GM12878 (cell line): Measurements from ENCODE around the gene DTX4. TPM values are rescaled to one million over a fixed set of nuclear protein-coding genes. Genes with fewer than 3 reads are reported as not detected.

Experiments
- ATAC-seq: fragments of 200-7000 bp; cut with Tn5 transposase; 3 replicates; pipeline ENCODE4 v1.9.1; 2020; ENCODE audit warnings: mild to moderate bottlenecking, moderate library complexity
- BruUV-seq: library from RNA; stranded (reverse); fragments of 400-500 nt; replicated peaks from 2 replicates; lab custom pipeline; 2021; lab: Mats Ljungman, UMichigan
- CTCF ChIA-PET: fragments of 300-600 bp; sonication (Branson Sonifier 250); formaldehyde crosslinking; extraction: SDS; loops from one replicate; lab custom pipeline; 2021; ENCODE audit warnings: inconsistent platforms; lab: Yijun Ruan, JAX
- POLR2A ChIA-PET: fragments of 350-600 bp; formaldehyde crosslinking; extraction: SDS; loops from one replicate; lab custom pipeline; 2021; ENCODE audit warnings: inconsistent platforms; lab: Charles Lee
- RAD21 ChIA-PET: fragments of 300-600 bp; sonication (Branson Sonifier 250); formaldehyde crosslinking; loops from one replicate; lab custom pipeline; 2023; ENCODE audit warnings: antibody characterized with exemption; ENCODE audit not compliant: unreplicated experiment; lab: Charles Lee
- SMC1A ChIA-PET: fragments of 300-600 bp; sonication (Branson Sonifier 250); formaldehyde crosslinking; loops from one replicate; lab custom pipeline; 2023; ENCODE audit not compliant: unreplicated experiment, uncharacterized antibody; lab: Charles Lee
- DNase-seq: peaks from one replicate; pipeline ENCODE4 v3.0.0-alpha.2; 2011; ENCODE audit warnings: low read depth, low spot score
- FAIRE-seq: peaks from 3 replicates; lab custom pipeline; 2011; peaks lifted over from hg19 to GRCh38; lab: Jason Lieb, UNC
- H2AFZ ChIP-seq: 2 replicates; pipeline ENCODE4 v1.6.0; 2011; ENCODE audit warnings: low read depth, low read length, control low read depth; ENCODE audit not compliant: control insufficient read depth
- H3K27ac ChIP-seq: 2 replicates; pipeline ENCODE4 v1.5.1; 2011; ENCODE audit warnings: control low read depth; ENCODE audit not compliant: control insufficient read depth, insufficient read depth
- H3K27me3 ChIP-seq, 2 experiments: replicated peaks in 1 of 2; 2 replicates each; pipeline versions ENCODE4 v1.6.0 to v1.6.1; 2011; ENCODE audit warnings: low read length in 1 of 2; ENCODE audit not compliant: control insufficient read depth in 2 of 2, insufficient read depth in 2 of 2
- H3K36me3 ChIP-seq, 2 experiments: 2 replicates each; pipeline ENCODE4 v1.5.1; 2011; ENCODE audit warnings: low read length in 1 of 2; ENCODE audit not compliant: control insufficient read depth in 2 of 2, insufficient read depth in 2 of 2
- H3K4me1 ChIP-seq: 2 replicates; pipeline ENCODE4 v1.6.1; 2011; ENCODE audit warnings: mild to moderate bottlenecking, low read length, moderate library complexity, mixed read lengths; ENCODE audit not compliant: control insufficient read depth, insufficient read depth
- H3K4me2 ChIP-seq: 2 replicates; pipeline ENCODE4 v1.6.0; 2011; ENCODE audit warnings: control low read depth; ENCODE audit not compliant: control insufficient read depth, insufficient read depth
- H3K4me3 ChIP-seq: fragments of 200-600 bp; sonication (generic); 2 replicates; pipeline ENCODE4 v1.5.1; 2016
- H3K79me2 ChIP-seq: 2 replicates; pipeline ENCODE4 v1.6.0; 2011; ENCODE audit warnings: low read length; ENCODE audit not compliant: control insufficient read depth, insufficient read depth
- H3K9ac ChIP-seq: 2 replicates; pipeline ENCODE4 v1.8.0; 2011; ENCODE audit warnings: low read length, control low read depth, mixed read lengths; ENCODE audit not compliant: control insufficient read depth, insufficient read depth
- H3K9me3 ChIP-seq: replicated peaks from 3 replicates; pipeline ENCODE4 v1.5.1; 2011; ENCODE audit warnings: mild to moderate bottlenecking, low read length; ENCODE audit not compliant: control insufficient read depth, insufficient read depth
- H4K20me1 ChIP-seq: 2 replicates; pipeline ENCODE4 v1.6.0; 2011; ENCODE audit not compliant: control insufficient read depth, insufficient read depth
- NRF1 ChIP-seq: conservative IDR thresholded peaks from 2 replicates; pipeline ENCODE4 v1.6.1; 2011; ENCODE audit warnings: mild to moderate bottlenecking, low read depth, low read length, improper control_type of control experiment
- POLR2A ChIP-seq: IDR thresholded peaks from 2 replicates; pipeline ENCODE4 v1.6.1; 2011; ENCODE audit warnings: low read depth, mild to moderate bottlenecking, low read length
- SMAD1 ChIP-seq: fragments of 450-650 bp; IDR thresholded peaks from 2 replicates; pipeline ENCODE4 v1.6.1; 2018; ENCODE audit warnings: mild to moderate bottlenecking, low read depth; ENCODE audit not compliant: partially characterized antibody
- SMARCA5 ChIP-seq: fragments of 450-650 bp; IDR thresholded peaks from 2 replicates; pipeline ENCODE4 v1.6.1; 2017; ENCODE audit warnings: mild to moderate bottlenecking
- SMC3 ChIP-seq: IDR thresholded peaks from 2 replicates; pipeline ENCODE4 v1.6.1; 2011; ENCODE audit warnings: low read length, improper control_type of control experiment, borderline replicate concordance
- SUPT20H ChIP-seq: IDR thresholded peaks from 2 replicates; pipeline ENCODE4 v1.6.1; 2011; ENCODE audit warnings: low read depth, mild to moderate bottlenecking, low read length, moderate library complexity, borderline replicate concordance; ENCODE audit not compliant: control insufficient read depth
- YY1 ChIP-seq: IDR thresholded peaks from 2 replicates; pipeline ENCODE4 v1.6.1; 2011; ENCODE audit warnings: low read depth, mild to moderate bottlenecking, low read length
- WGBS: methylation state at CpG from one replicate; pipeline ENCODE4 v1.1.6; 2016; ENCODE audit warnings: low lambda C conversion rate; ENCODE audit not compliant: insufficient replicate concordance, insufficient coverage; ENCODE audit errors: missing lambda C conversion rate; 5-methylcytosine and 5-hydroxymethylcytosine counted together
- in situ Hi-C: fragments of 300-500 bp; cut with MboI; formaldehyde crosslinking; loops from 9 replicates; pipeline ENCODE4 v1.14.3; 2018; ENCODE audit warnings: mixed read lengths
- intact Hi-C: fragments of 100-400 bp; cut with micrococcal nuclease; formaldehyde crosslinking; loops from one replicate; pipeline ENCODE4 v1.14.2; 2022; ENCODE audit not compliant: unreplicated experiment
- polyA plus RNA-seq, 11 experiments: library from polyadenylated mRNA; depleted of rRNA in 4 of 11; unstranded in 6 of 11; stranded (reverse) in 5 of 11; fragments of >200 nt; fragmentation: Nextera tagmentation in 4 of 11; fragmentation: Illumina TruSeq in 1 of 11; extraction: Ambion mirVana in 4 of 11; extraction: Trizol in 1 of 11; gene quantifications; 1 replicate in 1 of 11; 2 replicates in 10 of 11; pipeline versions ENCODE4 v1.2.1 to v1.2.3, GENCODE V29; 2011 to 2016; ENCODE audit warnings: inconsistent platforms in 2 of 11, missing spikeins in 2 of 11, low read depth in 1 of 11
- total RNA-seq, 4 experiments: library from RNA; depleted of rRNA in 3 of 4; stranded (reverse); fragments of >200 nt in 3 of 4; fragmentation: Illumina TruSeq in 1 of 4; extraction: Trizol in 1 of 4; gene quantifications; 2 replicates each; pipeline versions ENCODE4 v1.2.1 to v1.2.3, GENCODE V29; 2013 to 2021
- TF ChIP-seq, protein P1 (sequence below), 3 experiments: IDR thresholded peaks in 2 of 3; conservative IDR thresholded peaks in 1 of 3; 2 replicates each; pipeline ENCODE4 v1.5.1; 2011; ENCODE audit warnings: low read depth in 3 of 3, low read length in 3 of 3, mild to moderate bottlenecking in 3 of 3, control low read depth in 2 of 3, moderate library complexity in 2 of 3, inconsistent platforms in 1 of 3, mixed read lengths in 1 of 3; ENCODE audit not compliant: control insufficient read depth in 2 of 3, insufficient read depth in 1 of 3; ENCODE audit errors: extremely low read depth in 1 of 3
- TF ChIP-seq, protein P2 (sequence below): fragments of 450-650 bp; IDR thresholded peaks from 2 replicates; pipeline ENCODE4 v1.6.1; 2016; ENCODE audit warnings: mild to moderate bottlenecking

DTX4 gene
- total and polyA plus RNA-seq, 10 of the 15 experiments (the other 5 are each of a cell fraction or from before 2014, with no cell fraction given), result 3.8 to 25.8 (median 10.5) TPM

DNA sequence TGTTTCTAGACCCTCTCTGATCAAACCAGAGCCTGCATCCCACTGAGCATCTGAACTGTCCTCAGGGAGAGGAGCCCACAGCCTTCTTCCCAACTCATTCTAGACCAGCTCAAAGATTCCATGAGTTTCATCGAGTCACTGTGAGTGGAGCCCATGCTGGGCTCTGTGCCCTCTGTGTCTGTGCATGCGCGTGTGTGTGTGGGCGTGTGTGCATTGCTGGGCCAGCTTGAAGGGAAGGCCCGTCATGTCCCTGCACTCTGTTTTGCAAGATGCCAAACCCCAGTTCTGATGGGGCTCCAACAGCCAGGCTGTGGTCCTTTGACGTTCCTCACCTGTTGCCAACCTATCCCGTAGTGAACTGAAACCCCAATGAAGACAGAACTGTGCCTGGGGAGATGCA, 33.7 kb downstream of the DTX4 start:
- no peak overlapping the region for H3K9ac ChIP-seq
- H3K79me2 ChIP-seq, result peaks cover 22% of the 10 kb centered on the region
- POLR2A ChIA-PET, result interaction anchor here (0.9 to 3.7 kb wide), 3 partner anchors 18 to 34 kb away, joined by 3 to 18 read pairs (median 7); partner anchors contain the start of gene DTX4
- RAD21 ChIA-PET, result interaction anchor here (1.2 to 10.8 kb wide), 4 partner anchors 8 to 32 kb away, joined by 3 to 183 read pairs (median 8); partner anchors contain the start of gene DTX4
- DNase-seq, result no peak
- no peak for ATAC-seq
- no peaks in the 10 kb centered on the region for H3K9me3 ChIP-seq
- no peak overlapping the region for H3K4me3 ChIP-seq
- no peak overlapping the region for H2AFZ ChIP-seq
- 80% methylated on average over 7 of the region's 7 CpGs for WGBS
- H3K27me3 ChIP-seq, result no peaks in the 10 kb centered on the region
- H3K27ac ChIP-seq, result no peak overlapping the region
- intact Hi-C loops, result loop anchor here (2.0 to 5.0 kb wide), 2 partner anchors 61 to 352 kb away; no protein-coding TSS in a partner anchor
- SMC1A ChIA-PET, result interaction anchor here (0.6 to 3.1 kb wide), 8 partner anchors 9 to 224 kb away, joined by 3 to 30 read pairs (median 12); partner anchors contain the start of gene DTX4
- in situ Hi-C loops, result loop anchor here (5.0 kb wide), 1 partner anchor 33 kb away; the partner anchor contains the start of gene DTX4
- H4K20me1 ChIP-seq, result no peaks in the 10 kb centered on the region
- BruUV-seq, result no TSS peak
- TF ChIP-seq POLR2A (peak; percentile 41; the same call in 1 of the 2 replicates), NRF1 (no peak)
- FAIRE-seq, result no peak
- H3K36me3 ChIP-seq, result peaks cover 15 to 28% of the 10 kb centered on the region in 2 experiments; a peak in 3 of 4 replicates
- peaks cover 37% of the 10 kb centered on the region for H3K4me1 ChIP-seq
- CTCF ChIA-PET, result interaction anchor here (0.6 to 33.5 kb wide), 15 partner anchors 7 to 226 kb away, joined by 3 to 1180 read pairs (median 7); partner anchors contain the start of gene DTX4
- no peak overlapping the region for H3K4me2 ChIP-seq

DNA sequence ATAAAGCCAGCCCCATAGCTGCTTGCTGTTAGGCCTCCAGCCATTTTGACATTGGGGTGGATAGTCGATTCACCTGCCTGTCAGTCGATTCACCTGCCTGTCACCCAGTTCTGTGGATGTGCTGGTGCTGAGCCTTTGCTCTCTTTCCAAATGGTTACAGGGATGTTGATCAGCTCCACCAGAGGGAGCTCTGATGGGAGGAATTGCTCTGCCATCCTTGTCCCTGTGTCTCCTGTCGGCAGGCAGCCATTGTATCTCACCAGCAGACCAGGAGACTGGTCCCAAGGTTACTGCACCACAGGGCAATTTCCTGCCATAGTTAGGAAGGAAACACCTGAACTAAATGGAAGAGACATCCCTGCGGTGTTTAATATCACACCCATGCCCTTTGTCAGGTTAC, 34.7 kb downstream of the DTX4 start:
- Histone ChIP-seq H3K36me3 (peaks cover 12 to 23% of the 10 kb centered on the region in 2 experiments; a peak in 3 of 4 replicates), H4K20me1 (no peaks in the 10 kb centered on the region), H3K4me1 (peaks cover 38% of the 10 kb centered on the region), H3K9ac (peak overlapping the region; percentile 25; the same call in 1 of the 2 replicates), H3K27me3 (no peaks in the 10 kb centered on the region), H3K4me3 (no peak overlapping the region), H3K79me2 (peaks cover 32% of the 10 kb centered on the region), H2AFZ (no peak overlapping the region), H3K27ac (0 out of 2 replicates have a peak overlapping the region, but pooled peaks have one; percentile 56), H3K9me3 (no peaks in the 10 kb centered on the region), H3K4me2 (peak overlapping the region; percentile 23; the same call in 1 of the 2 replicates)
- no peak for ATAC-seq
- ChIA-PET RAD21 (interaction anchor here (0.9 to 10.8 kb wide), 7 partner anchors 9 to 48 kb away, joined by 3 to 183 read pairs (median 3); partner anchors contain the start of gene DTX4), SMC1A (interaction anchor here (1.1 to 3.1 kb wide), 10 partner anchors 8 to 223 kb away, joined by 3 to 30 read pairs (median 8); partner anchors contain the start of gene DTX4), POLR2A (interaction anchor here (1.7 to 3.7 kb wide), 2 partner anchors 32 to 35 kb away, joined by 7 to 18 read pairs; partner anchors contain the start of gene DTX4), CTCF (interaction anchor here (0.8 to 33.5 kb wide), 20 partner anchors 8 to 225 kb away, joined by 3 to 1180 read pairs (median 5); partner anchors contain the start of gene DTX4)
- no TSS peak for BruUV-seq
- WGBS, result 57% methylated on average over 4 of the region's 4 CpGs
- no peak for DNase-seq
- intact Hi-C loops, result loop anchor here (2.0 to 5.0 kb wide), 2 partner anchors 62 to 351 kb away; no protein-coding TSS in a partner anchor
- in situ Hi-C loops, result loop anchor here (5.0 kb wide), 1 partner anchor 34 kb away; the partner anchor contains the start of gene DTX4
- no peak for FAIRE-seq
- TF ChIP-seq SMC3 (peak; percentile 56), YY1 (peak; percentile 80), SUPT20H (no peak), SMARCA5 (0 out of 2 replicates have a peak, but pooled peaks have one; percentile 48), SMAD1 (no peak)
- TF ChIP-seq, protein P1, sequence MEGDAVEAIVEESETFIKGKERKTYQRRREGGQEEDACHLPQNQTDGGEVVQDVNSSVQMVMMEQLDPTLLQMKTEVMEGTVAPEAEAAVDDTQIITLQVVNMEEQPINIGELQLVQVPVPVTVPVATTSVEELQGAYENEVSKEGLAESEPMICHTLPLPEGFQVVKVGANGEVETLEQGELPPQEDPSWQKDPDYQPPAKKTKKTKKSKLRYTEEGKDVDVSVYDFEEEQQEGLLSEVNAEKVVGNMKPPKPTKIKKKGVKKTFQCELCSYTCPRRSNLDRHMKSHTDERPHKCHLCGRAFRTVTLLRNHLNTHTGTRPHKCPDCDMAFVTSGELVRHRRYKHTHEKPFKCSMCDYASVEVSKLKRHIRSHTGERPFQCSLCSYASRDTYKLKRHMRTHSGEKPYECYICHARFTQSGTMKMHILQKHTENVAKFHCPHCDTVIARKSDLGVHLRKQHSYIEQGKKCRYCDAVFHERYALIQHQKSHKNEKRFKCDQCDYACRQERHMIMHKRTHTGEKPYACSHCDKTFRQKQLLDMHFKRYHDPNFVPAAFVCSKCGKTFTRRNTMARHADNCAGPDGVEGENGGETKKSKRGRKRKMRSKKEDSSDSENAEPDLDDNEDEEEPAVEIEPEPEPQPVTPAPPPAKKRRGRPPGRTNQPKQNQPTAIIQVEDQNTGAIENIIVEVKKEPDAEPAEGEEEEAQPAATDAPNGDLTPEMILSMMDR (IDR thresholded peaks at IDR 0.05 in 2 of 3, conservative IDR thresholded peaks at IDR 0.05 in 1 of 3; ENCODE audit: control insufficient read depth in 2 of 3, extremely low read depth in 1 of 3, insufficient read depth in 1 of 3, low read depth in 3 of 3, low read length in 3 of 3), result peak; percentile 51 to 68 (median 57)
- TF ChIP-seq, protein P2, sequence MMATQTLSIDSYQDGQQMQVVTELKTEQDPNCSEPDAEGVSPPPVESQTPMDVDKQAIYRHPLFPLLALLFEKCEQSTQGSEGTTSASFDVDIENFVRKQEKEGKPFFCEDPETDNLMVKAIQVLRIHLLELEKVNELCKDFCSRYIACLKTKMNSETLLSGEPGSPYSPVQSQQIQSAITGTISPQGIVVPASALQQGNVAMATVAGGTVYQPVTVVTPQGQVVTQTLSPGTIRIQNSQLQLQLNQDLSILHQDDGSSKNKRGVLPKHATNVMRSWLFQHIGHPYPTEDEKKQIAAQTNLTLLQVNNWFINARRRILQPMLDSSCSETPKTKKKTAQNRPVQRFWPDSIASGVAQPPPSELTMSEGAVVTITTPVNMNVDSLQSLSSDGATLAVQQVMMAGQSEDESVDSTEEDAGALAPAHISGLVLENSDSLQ, result 0 out of 2 replicates have a peak, but pooled peaks have one; percentile 16
